ENCODE data around the gene CDH9. TPM values are rescaled to one million over a fixed set of nuclear protein-coding genes. Genes with fewer than 3 reads are reported as not detected.

CDH9 gene
- total and polyA plus RNA-seq, 11 donors = not detected

GRCh38 chr5:27080147-27080546, 41.8 kb upstream of the CDH9 start:
- TF ChIP-seq POLR2A (IDR thresholded peaks at IDR 0.05) (no peak), CTCF (IDR thresholded peaks at IDR 0.05) (no peak)
- 43 to 63% (median 50%) methylated on average over 1 of the region's 1 CpG for WGBS, 4 donors

DNA sequence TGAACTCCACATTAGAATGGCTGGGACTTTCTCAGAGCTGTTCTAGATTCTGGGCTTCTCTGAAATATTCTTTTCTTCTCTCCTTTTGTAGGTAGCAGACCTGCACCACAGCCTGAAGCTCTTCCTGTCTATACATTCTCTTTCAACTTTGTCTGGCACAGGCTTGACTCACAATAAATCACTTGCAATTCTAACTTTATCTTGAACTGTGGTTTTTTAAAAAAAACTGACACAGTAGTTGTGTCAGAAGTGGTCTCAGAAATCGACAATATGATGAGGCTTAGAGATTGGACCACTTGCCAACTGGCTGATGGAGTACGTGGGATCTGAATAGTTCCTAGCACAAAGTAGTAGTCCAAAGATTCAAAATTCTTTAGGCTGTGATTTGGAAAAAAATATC, 24.1 kb upstream of the CDH9 start:
- intact Hi-C loops (cut with DNase I) = no loop called here
- H3K27me3 ChIP-seq = no peaks in the 10 kb centered on the region
- ATAC-seq (no peak), DNase-seq (no peak)
- TF ChIP-seq CTCF (IDR thresholded peaks at IDR 0.05) = no peak
- no peak overlapping the region for H3K27ac ChIP-seq
- no peak overlapping the region for H3K4me3 ChIP-seq
- 56 to 57% (median 56%) methylated on average over 2 of the region's 2 CpGs for WGBS, 4 donors
- H3K36me3 ChIP-seq = no peaks in the 10 kb centered on the region
- no peaks in the 10 kb centered on the region for H3K4me1 ChIP-seq
- peaks cover 0 to 13% (median 0%) of the 10 kb centered on the region in 12 donors for H3K9me3 ChIP-seq

More at GRCh38 chr5:27080147-27080546, 41.8 kb upstream of the CDH9 start:
- ATAC-seq (no peak), DNase-seq (no peak)
- H3K27me3 ChIP-seq = no peaks in the 10 kb centered on the region
- peaks cover 0 to 17% (median 0%) of the 10 kb centered on the region in 12 donors for H3K9me3 ChIP-seq
- H3K36me3 ChIP-seq = no peaks in the 10 kb centered on the region
- no peaks in the 10 kb centered on the region for H3K4me1 ChIP-seq
- H3K27ac ChIP-seq = no peak overlapping the region
- intact Hi-C loops (cut with DNase I) = no loop called here
- no peak overlapping the region for H3K4me3 ChIP-seq

DNA sequence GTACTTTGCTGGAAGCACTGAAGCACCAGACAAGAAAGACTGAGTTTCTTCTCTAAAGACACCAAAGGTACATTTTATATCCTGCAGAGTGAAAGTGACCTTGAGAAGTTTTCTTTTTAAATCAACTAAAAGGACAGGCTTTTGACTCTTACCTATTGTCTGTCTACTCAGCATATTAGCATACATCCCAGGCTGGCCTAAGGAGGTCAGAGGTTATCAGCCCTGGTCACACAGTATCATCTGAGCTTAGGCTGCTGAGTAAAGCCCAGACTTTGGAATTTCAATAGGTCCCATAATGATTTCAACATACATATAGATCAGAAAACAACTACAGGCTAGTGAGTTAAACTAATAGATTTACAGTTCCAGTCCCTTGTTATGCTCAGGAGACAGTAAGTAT, 10.1 kb upstream of the CDH9 start:
- peaks cover 0 to 11% (median 0%) of the 10 kb centered on the region in 12 donors for H3K9me3 ChIP-seq
- no peak overlapping the region for H3K4me3 ChIP-seq
- ATAC-seq (no peak), DNase-seq (no peak)
- H3K27me3 ChIP-seq = no peaks in the 10 kb centered on the region
- no peak for TF ChIP-seq CTCF (IDR thresholded peaks at IDR 0.05)
- no peak for TF ChIP-seq POLR2A (IDR thresholded peaks at IDR 0.05)
- no peak overlapping the region for H3K27ac ChIP-seq
- no peaks in the 10 kb centered on the region for H3K4me1 ChIP-seq
- H3K36me3 ChIP-seq = no peaks in the 10 kb centered on the region
- intact Hi-C loops (cut with DNase I) = no loop called here

DNA sequence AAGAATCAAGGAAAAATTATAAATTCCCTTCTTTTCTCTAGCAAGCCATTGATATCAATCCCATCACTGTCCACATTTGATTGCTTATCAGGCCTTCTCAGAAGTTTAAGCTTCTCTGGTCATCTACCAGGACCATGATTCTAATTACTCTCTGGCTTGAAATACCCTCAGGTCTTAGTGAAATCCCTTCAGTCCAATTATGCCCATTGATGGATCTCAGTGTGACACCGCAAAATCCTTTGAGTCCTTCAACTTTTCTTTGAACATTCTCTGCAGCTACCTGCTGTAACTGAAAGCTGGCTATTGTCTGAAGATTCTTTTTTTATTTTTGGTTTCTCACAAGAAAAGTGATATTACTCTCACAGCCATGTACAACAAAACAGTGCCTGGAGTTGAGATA, 3.0 kb upstream of the CDH9 start:
- WGBS, 4 donors = 93 to 97% (median 94%) methylated on average over 1 of the region's 1 CpG
- intact Hi-C loops (cut with DNase I) = no loop called here

More for the DNA sequence above, 3.0 kb upstream of the CDH9 start:
- ATAC-seq (no peak), DNase-seq (no peak)
- Histone ChIP-seq H3K27me3 (no peaks in the 10 kb centered on the region), H3K27ac (no peak overlapping the region), H3K4me1 (no peaks in the 10 kb centered on the region), H3K36me3 (no peaks in the 10 kb centered on the region), H3K4me3 (no peak overlapping the region), H3K9me3 (peaks cover 0 to 5% (median 0%) of the 10 kb centered on the region in 12 donors)
- no peak for TF ChIP-seq POLR2A (IDR thresholded peaks at IDR 0.05)
- no peak for TF ChIP-seq CTCF (IDR thresholded peaks at IDR 0.05)

All from heart left ventricle (tissue), 16 donors.